Sigmoid colon (tissue), 4 donors: ENCODE data around the gene HNRNPL.

Experiments
- CTCF ChIP-seq, 4 experiments: fragments of 450-650 bp in 3 of 4; fragments of 200-600 bp in 1 of 4; IDR thresholded peaks; one replicate each; pipeline ENCODE4 v1.5.1; 2016 to 2019; ENCODE audit warnings: antibody characterized with exemption in 4 of 4, mild to moderate bottlenecking in 3 of 4, moderate library complexity in 2 of 4
- POLR2A ChIP-seq, 2 donors: fragments of 450-650 bp; IDR thresholded peaks; one replicate each; pipeline ENCODE4 v1.6.1; 2016; ENCODE audit warnings: antibody characterized with exemption in 2 of 2, mild to moderate bottlenecking in 2 of 2, moderate library complexity in 2 of 2
- POLR2AphosphoS5 ChIP-seq, 4 donors: sonication (generic); formaldehyde crosslinking; IDR thresholded peaks; one replicate each; pipeline ENCODE4 v1.6.1; 2017; ENCODE audit warnings: antibody characterized with exemption in 4 of 4

GRCh38 chr19:38844093-38844686, 5.6 kb downstream of the HNRNPL start:
- TF ChIP-seq CTCF (IDR thresholded peaks at IDR 0.05), result no peak
- no peak for TF ChIP-seq POLR2AphosphoS5 (IDR thresholded peaks at IDR 0.05)
- TF ChIP-seq POLR2A (IDR thresholded peaks at IDR 0.05), result no peak
